Stimulated activated CD4-positive, alpha-beta T cell treated with anti-CD3 and anti-CD28 coated beads, Interleukin-12 subunit alpha, Interleukin-12 subunit beta, amount 100 ng/mL, for 24 hours (primary cell): ENCODE measurements around the gene MLH3.

Source experiments
- DNase-seq, 2 experiments: peaks; one replicate each; pipeline ENCODE4 v3.0.0-alpha.2; 2020; ENCODE audit warnings: low read depth in 2 of 2

Gene MLH3

GRCh38 chr14:75067212-75067611, 15.9 kb upstream of the MLH3 start:
- no peak for DNase-seq

DNA sequence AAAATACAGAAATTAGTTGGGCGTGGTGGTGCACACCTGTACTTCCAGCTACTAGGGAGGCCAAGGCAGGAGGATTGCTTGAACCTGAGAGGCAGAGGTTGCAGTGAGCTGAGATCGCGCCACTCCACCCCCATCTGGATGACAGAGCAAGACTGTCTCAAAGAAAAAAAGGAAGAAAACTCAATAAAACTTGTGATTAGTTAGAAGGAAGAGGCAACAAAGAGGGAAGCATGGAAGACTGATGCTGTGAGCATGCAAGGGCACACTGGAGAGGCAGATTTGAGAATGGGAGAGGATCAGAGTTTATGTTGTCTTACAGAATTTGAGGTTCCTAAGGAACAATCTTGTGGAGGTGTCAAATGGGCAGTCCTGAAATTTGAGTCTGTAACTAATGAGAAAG, 15.4 kb upstream of the MLH3 start:
- no peak for DNase-seq

DNA sequence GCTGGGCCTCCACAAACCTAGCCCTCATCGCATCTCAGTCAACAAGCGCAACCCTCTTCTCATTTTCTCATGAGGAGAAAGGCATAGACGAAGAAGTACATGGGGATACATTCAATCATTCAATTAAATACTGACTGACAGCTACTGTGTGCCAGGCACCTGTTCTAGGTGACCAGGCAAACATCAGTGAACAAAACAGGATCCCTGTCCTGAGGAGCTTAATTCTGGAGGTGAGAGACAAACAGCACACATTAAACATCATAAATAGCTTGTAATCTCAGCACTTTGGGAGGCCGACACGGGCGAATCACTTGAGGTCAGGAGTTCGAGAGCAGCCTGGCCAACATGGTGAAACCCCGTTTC, 12.9 kb upstream of the MLH3 start:
- DNase-seq = no peak

GRCh38 chr14:75063491-75064204, 12.4 kb upstream of the MLH3 start, which contains the start of gene ACYP1:
Gene ACYP1 (minus strand): TSS chr14:75064024. CDS start chr14:75063553, 471 bp downstream.
- peak; percentile 85 to 92 for DNase-seq

DNA sequence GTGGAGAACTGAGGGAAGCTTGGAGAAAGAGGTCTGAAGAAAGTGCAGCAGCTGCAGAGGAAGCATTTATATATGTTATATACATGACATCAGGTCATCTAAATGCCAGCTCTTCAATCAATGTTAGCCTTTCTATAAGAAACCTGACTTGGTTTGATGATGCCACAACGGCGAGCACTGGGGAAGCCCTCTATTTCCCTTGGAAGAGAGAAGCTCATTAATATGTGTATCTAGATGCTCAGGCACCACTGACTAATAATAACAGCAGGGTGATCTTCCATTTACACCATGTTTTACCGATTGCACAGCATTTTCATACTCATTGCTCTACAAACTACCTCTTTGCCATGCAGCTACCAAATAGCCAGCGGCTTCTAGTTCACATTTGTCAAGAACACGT, 11.7 kb upstream of the MLH3 start:
- DNase-seq = no peak

DNA sequence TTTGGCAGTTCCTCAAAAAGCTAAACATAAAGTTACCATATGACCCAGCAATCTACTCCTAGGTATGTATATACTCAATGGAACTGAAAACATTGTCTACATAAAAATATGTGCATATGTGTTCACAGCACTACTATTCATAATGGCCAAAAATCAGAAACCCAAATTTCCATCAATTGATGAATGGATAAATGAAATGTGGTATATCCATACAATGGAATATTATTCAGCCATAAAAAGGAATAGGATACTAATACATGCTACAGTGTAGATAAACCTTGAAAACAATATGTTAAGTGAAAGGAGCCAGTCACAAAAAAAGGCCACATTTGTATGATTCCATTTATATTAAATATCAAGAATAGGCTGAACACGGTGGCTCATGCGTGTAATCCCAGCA, 9.2 kb upstream of the MLH3 start:
- no peak for DNase-seq

DNA sequence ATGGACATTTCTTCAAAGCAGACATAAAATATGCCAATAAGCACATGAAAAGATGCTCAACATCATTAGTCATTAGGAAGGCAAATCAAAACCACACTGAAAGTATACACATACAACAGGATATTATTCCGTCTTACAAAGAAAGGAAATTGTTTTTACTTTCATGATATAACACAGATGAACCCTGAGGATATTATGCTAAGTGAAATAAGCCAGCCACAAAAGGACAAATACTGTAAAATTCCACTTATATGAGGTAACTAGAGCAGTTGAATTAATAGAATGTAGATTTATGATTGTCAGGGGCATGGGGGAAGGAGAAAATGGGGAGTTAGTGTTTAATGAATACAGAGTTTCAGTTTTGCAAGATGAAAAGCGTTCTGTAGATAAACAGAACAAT, 8.4 kb upstream of the MLH3 start:
- DNase-seq = no peak

DNA sequence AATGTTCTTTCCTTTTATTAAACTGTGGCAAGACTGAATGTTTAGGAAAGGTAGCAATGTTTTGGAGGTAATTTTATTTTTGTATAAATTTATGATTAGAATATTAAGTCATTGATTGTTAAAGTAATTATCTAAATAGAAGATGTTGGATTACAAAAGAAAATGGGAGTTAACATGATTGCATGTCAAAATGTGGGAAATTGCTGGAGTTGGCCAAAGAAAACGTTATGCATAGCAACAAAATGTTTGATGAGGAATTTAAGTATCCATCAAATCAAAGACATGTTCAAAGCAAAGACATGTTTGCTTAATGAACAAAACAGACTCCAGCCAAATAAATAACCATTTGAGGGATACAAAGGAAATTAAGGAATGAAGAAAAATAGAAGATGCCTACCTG, 3.2 kb upstream of the MLH3 start:
- DNase-seq = no peak

GRCh38 chr14:75053396-75054291, 2.4 kb upstream of the MLH3 start:
- no peak for DNase-seq

DNA sequence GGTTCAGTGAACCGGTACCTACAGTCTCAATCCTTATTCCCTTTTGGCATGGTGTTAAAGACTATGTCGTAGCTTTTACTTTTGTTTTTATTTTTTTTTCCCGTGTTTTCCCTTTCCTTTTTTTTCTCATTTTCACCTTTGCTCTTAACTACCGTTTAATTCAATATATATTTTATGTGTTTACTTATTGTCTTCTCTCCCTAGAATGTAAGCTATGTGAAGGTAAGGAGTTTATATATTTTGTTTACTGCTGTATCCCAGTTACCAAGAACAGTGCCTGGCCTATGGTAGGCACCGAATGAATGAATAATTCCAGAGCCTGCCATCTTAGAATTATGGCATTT, 261 bp upstream of the MLH3 start:
- DNase-seq = no peak

GRCh38 chr14:75049731-75050201, 1.5 kb downstream of the MLH3 start:
- DNase-seq = no peak

- no peak for DNase-seq
Measured at GRCh38 chr14:75049136-75049535, 2.1 kb downstream of the MLH3 start.

GRCh38 chr14:75048101-75048500, 3.2 kb downstream of the MLH3 start:
- no peak for DNase-seq

GRCh38 chr14:75047506-75047905, 3.8 kb downstream of the MLH3 start:
- no peak for DNase-seq

GRCh38 chr14:75046899-75047298, 4.4 kb downstream of the MLH3 start:
- no peak for DNase-seq

DNA sequence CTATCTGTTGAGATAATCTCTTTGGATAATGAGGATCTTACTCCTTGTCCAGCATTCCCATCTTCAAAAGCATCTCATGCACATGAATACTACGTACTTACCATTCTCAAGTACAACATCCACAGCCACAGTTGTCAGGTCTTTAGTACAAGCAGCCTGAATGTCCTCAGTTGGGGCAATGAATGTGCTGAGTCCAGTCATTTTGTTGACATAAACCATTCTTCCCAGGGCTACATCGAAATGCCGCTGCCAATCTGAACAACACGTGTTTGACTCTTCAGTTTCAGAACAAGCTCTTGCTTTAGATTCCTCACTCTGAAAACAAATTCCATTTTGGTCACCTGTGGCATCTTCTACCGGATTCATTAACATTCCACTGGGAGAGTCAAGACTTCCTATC, 5.0 kb downstream of the MLH3 start:
- no peak for DNase-seq

- DNase-seq = no peak
Measured at GRCh38 chr14:75044752-75045151, 6.5 kb downstream of the MLH3 start.

DNA sequence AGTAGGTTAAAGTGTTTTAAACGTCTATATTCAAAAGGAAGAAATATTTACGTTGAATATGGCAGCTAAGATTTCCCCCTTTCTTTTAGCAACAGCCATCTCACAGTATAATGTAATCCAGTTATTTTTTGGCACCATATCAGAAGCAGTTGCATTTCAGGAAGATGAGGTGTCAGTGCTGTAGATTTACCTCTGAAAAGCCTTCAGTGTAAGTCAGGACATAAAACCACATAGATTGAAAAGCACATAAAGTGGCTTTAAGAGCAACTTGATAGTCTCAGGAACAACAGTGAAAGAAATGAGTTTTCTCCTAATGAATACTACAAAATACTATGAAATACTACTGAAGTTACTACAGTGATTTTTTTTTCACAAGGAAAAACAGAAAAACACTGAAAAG, 6.9 kb downstream of the MLH3 start:
- no peak for DNase-seq

DNA sequence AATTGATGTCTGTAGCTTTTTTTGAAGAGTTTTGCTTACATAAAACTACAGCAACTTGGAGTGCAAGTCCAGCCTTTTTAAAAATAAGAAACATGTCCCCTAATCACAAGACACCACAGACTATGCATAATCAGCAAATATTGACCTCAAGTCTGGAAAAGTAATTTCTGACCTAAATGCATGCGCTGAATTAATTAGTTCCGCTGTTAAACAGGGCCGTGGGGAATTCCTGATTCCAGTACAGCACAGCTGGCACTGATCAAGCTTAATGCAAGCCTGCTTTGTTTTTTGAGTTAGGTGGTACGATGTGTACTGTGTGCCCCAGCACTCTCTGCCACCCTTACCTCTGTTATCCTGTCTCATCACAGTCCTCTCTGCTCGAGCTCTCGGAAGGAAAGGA, 9.2 kb downstream of the MLH3 start:
- no peak for DNase-seq

GRCh38 chr14:75041613-75042012, 9.7 kb downstream of the MLH3 start:
- DNase-seq = no peak

- no peak for DNase-seq
Measured at GRCh38 chr14:75040959-75041358, 10.3 kb downstream of the MLH3 start.

DNA sequence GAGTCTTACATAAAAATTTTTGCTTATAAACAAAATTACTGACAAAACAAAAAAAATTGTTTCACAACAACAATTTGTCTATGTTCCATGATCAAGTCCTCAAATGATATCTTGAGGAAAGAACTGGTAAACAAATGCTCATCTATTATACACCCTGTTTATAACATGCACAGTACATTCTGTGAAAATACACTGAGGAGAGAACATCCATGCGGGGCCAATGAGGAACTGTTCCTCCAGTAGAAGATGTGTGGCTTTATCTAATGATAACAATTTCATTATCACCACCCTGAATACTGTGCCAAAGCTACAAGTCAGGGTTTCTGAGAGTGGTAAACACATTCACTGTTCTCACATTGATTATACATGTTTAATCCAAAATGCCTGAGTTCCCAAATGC, 10.8 kb downstream of the MLH3 start:
- DNase-seq = no peak

- no peak for DNase-seq
Measured at GRCh38 chr14:75032939-75033338, 18.3 kb downstream of the MLH3 start.
